Naive thymus-derived CD8-positive, alpha-beta T cell (primary cell): ENCODE data around the gene PI4KB. TPM values are rescaled to one million over a fixed set of nuclear protein-coding genes. Genes with fewer than 3 reads are reported as not detected.
"Not testable (repeated sequence)": the region's sequence is repeated elsewhere in the genome, so short reads cannot be mapped to it uniquely, and the experiment has no call there.

Source experiments
- ATAC-seq, 2 donors: fragments of 150-1000 bp; cut with Tn5 transposase in 1 of 2; sonication (Bioruptor Pico), chemical (Tn5 transposase) in 1 of 2; 1 replicate in 1 of 2; 2 replicates in 1 of 2; pipeline ENCODE4 v1.10.0; 2021; ENCODE audit warnings: mild to moderate bottlenecking in 2 of 2, moderate library complexity in 2 of 2
- POLR2A ChIA-PET: fragments of 350-600 bp; sonication (Branson Sonifier 250); formaldehyde crosslinking; loops from one replicate; lab custom pipeline; 2021; ENCODE audit warnings: antibody characterized with exemption; lab: Charles Lee
- DNase-seq, 10 donors: peaks; one replicate each; pipeline versions ENCODE4 v3.0.0 to v3.0.0-alpha.2; 2020 to 2022
- H3K27ac Mint-ChIP-seq, 10 donors: one replicate each; pipeline ENCODE4 v1.8.0; 2020 to 2022; ENCODE audit warnings: mild to moderate bottlenecking in 10 of 10, mixed read lengths in 10 of 10, moderate library complexity in 4 of 10, inconsistent platforms in 1 of 10
- H3K27me3 Mint-ChIP-seq, 5 donors: one replicate each; pipeline ENCODE4 v1.8.0; 2021 to 2022; ENCODE audit warnings: mixed read lengths in 5 of 5
- H3K36me3 Mint-ChIP-seq, 3 donors: one replicate each; pipeline ENCODE4 v1.8.0; 2020 to 2022; ENCODE audit warnings: mixed read lengths in 3 of 3, mild to moderate bottlenecking in 2 of 3, inconsistent platforms in 1 of 3
- H3K4me1 Mint-ChIP-seq, 4 donors: one replicate each; pipeline ENCODE4 v1.8.0; 2021 to 2022; ENCODE audit warnings: mixed read lengths in 4 of 4
- H3K4me3 Mint-ChIP-seq, 10 donors: one replicate each; pipeline ENCODE4 v1.8.0; 2020 to 2022; ENCODE audit warnings: mild to moderate bottlenecking in 10 of 10, mixed read lengths in 10 of 10, moderate library complexity in 6 of 10, inconsistent platforms in 1 of 10
- H3K9me3 Mint-ChIP-seq, 9 donors: one replicate each; pipeline ENCODE4 v1.8.0; 2020 to 2022; ENCODE audit warnings: mixed read lengths in 9 of 9, mild to moderate bottlenecking in 3 of 9, inconsistent platforms in 1 of 9, moderate library complexity in 1 of 9
- polyA plus RNA-seq, 3 donors: library from polyadenylated mRNA; unstranded; fragments of 300-500 nt; fragmentation: Illumina TruSeq; gene quantifications; one replicate each; pipeline ENCODE4 v1.2.3, GENCODE V29; 2021
- total RNA-seq, 8 experiments: library from RNA in 2 of 8; stranded (reverse) in 2 of 8; gene quantifications; one replicate each; pipeline ENCODE4 v1.2.3 and lab custom pipeline; 2021 to 2026

Gene PI4KB
- total and polyA plus RNA-seq, 5 experiments from 2014 or later: 42.4 to 96.6 (median 63.3) TPM

DNA sequence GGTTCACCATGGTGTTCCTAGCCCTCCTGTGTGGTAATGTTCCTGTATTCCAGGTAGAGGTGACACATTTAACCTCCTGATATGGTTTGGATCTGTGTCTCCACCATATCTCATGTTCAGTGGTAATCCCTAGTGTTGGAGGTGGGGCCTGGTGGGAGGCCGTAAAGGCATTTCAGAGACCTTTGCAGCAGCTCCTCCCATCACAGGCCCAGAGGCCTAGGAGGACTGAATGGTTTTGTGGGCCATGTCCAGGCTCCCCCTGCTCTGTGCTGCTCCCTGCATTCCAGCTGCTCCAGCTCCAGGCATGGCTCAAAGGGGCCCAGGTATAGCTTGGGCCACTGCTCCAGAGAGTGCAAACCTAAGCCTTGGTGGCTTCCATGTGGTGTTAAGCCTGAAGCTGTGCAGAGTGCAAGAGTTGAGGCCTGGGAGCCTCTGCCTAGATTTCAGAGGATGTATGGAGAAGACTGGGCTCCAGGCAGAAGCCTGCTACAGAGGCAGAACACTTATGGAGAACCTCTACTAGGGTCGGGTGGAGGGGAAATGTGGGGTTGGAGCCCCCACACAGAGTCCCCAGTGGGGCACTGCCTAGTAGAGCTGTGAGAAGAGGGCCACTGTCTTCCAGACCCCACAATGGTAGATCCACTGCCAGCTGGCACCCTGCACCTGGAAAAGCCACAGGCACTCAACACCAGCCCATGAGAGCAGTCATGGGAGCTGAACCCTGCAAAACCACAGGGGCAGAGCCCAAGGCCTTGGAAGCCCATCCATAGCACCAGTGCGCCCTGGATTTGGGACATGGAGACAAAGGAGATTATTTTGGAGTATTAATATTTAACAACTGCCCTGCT is 35.3 kb upstream of the PI4KB start:
- POLR2A ChIA-PET: interaction anchor here (0.6 kb wide), 1 partner anchor 1211 kb away, joined by 8 read pairs; no protein-coding TSS in a partner anchor
- Mint-ChIP-seq H3K27me3 (no peaks in the 10 kb centered on the region), H3K4me1 (peaks cover 0 to 3% (median 0%) of the 10 kb centered on the region in 4 donors), H3K4me3 (no peak overlapping the region), H3K9me3 (peaks cover 0 to 21% (median 9%) of the 10 kb centered on the region in 9 donors), H3K36me3 (peaks cover 2 to 7% (median 4%) of the 10 kb centered on the region in 3 donors), H3K27ac (no peak overlapping the region)
- no peak for ATAC-seq
- DNase-seq: no peak

DNA sequence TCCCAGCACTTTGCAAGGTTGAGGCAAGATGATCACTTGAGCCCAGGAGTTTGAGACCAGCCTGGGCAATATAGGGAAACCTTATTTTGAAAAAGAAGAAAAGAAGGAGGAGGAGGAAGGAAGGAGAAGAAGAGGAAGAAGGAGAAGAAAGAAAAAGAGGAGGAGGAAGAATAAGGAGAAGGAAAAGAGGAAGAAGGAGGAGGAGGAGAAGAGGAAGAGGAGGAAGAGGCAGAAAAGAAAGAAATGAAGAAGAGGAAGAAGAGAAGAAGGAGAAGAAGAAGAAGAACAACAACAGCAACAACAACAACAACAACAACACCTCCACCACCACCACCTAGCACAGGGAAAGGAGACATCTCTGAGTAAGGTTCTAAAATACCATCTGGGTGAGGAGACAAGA is 34.7 kb upstream of the PI4KB start:
- Mint-ChIP-seq H3K27ac (no peak overlapping the region), H3K4me1 (peaks cover 0 to 3% (median 0%) of the 10 kb centered on the region in 4 donors), H3K36me3 (peaks cover 2 to 7% (median 4%) of the 10 kb centered on the region in 3 donors), H3K4me3 (no peak overlapping the region), H3K27me3 (no peaks in the 10 kb centered on the region), H3K9me3 (peaks cover 0 to 21% (median 9%) of the 10 kb centered on the region in 9 donors)
- DNase-seq (no peak), ATAC-seq (no peak)
- POLR2A ChIA-PET: interaction anchor here (0.6 kb wide), 1 partner anchor 1210 kb away, joined by 8 read pairs; no protein-coding TSS in a partner anchor

DNA sequence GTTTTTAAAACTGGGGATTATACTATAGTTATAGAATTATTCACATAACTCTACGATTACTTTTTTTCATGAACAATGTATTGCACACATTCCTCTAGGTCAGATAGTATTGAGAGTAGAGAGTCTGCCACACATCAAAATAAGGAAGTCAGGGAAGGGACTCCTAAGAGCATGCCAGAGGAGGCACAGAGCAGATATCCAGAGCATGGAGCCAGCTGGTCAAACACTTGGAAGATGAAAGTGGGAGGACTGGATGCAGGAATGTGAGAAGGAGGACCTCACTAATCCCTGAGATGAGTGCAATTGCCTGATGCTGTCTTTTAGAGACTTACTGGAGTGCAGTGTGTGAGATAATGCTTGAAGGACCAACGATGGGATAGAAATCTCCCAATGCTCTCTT is 29.5 kb upstream of the PI4KB start:
- peaks cover 0 to 7% (median 2%) of the 10 kb centered on the region in 3 donors for H3K36me3 Mint-ChIP-seq
- POLR2A ChIA-PET: interaction anchor here (0.6 kb wide), 1 partner anchor 80 kb away, joined by 3 read pairs; no protein-coding TSS in a partner anchor
- no peak for ATAC-seq
- H3K27me3 Mint-ChIP-seq: no peaks in the 10 kb centered on the region
- H3K4me1 Mint-ChIP-seq: no peaks in the 10 kb centered on the region
- DNase-seq: no peak
- no peak overlapping the region for H3K27ac Mint-ChIP-seq
- H3K4me3 Mint-ChIP-seq: no peak overlapping the region
- H3K9me3 Mint-ChIP-seq: peaks cover 0 to 11% (median under 1%) of the 10 kb centered on the region in 9 donors

DNA sequence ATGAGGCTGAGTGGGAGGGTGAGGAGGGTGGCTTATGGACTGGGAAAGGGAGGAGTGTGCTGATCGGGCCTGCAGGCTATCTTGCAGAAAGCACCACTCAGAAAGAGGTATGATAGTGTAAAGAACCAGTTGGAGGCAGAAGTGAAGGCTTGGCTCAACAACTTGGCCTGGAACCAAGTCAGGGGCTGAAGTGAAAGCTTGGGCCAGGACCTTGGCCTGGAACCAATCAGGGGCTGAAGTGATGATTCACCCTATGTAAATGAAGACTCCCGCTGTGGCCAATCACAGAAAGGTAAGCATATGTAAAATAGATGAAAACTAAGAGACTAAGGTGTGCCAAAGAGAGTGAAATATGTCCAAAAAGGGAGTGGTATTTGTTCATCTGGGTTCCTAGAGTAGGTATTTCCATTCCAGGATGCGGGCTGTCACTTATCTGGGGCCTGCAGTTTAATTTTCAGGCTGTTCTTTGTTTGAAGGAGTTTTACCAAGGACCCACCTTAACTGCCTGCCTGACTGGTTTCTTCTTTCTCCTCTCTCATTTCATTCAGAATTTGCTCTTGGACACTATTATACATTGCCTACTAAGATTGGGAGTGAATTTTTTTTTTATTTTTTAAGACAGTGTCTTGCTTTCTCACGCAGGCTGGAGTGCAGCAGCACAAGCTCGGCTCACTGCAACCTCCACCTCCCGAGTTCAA is 25.0 kb upstream of the PI4KB start:
- H3K9me3 Mint-ChIP-seq: peaks cover 0 to 4% (median 0%) of the 10 kb centered on the region in 9 donors
- H3K4me3 Mint-ChIP-seq: no peak overlapping the region
- POLR2A ChIA-PET: interaction anchor here (0.7 to 1.0 kb wide), 2 partner anchors 47 to 269 kb away, joined by 3 read pairs; partner anchors contain the start of gene PSMB4

DNA sequence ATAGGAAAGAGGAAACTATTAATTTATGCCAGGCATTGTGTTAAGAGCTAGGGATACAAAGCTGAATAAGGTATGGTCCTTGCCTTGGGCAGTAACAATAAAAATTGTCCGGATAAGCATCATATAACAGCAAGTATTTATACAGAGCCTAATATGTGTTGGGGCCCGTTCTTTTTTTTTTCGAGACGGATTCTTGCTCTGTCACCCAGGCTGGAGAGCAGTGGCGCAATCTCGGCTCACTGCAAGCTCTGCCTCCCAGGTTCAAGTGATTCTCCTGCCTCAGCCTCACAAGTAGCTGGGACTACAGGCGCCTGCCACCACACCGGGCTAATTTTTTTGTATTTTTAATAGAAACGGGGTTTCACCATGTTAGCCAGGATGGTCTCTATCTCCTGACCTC is 23.1 kb upstream of the PI4KB start:
- H3K27me3 Mint-ChIP-seq, DNase-seq, POLR2A ChIA-PET, H3K4me3 Mint-ChIP-seq, H3K9me3 Mint-ChIP-seq, ATAC-seq: not testable (repeated sequence)
- peaks cover 0 to 12% (median 4%) of the 10 kb centered on the region in 3 donors for H3K36me3 Mint-ChIP-seq
- peak overlapping the region in 1 of 10 donors; percentile 44 for H3K27ac Mint-ChIP-seq
- H3K4me1 Mint-ChIP-seq: peaks cover 15 to 30% (median 27%) of the 10 kb centered on the region in 4 donors

More for the DNA sequence above, 25.0 kb upstream of the PI4KB start:
- H3K27me3 Mint-ChIP-seq: no peaks in the 10 kb centered on the region
- peaks cover 4 to 13% (median 10%) of the 10 kb centered on the region in 4 donors for H3K4me1 Mint-ChIP-seq
- no peak overlapping the region for H3K27ac Mint-ChIP-seq
- peaks cover 0 to 4% (median 0%) of the 10 kb centered on the region in 3 donors for H3K36me3 Mint-ChIP-seq
- ATAC-seq (no peak), DNase-seq (no peak)

DNA sequence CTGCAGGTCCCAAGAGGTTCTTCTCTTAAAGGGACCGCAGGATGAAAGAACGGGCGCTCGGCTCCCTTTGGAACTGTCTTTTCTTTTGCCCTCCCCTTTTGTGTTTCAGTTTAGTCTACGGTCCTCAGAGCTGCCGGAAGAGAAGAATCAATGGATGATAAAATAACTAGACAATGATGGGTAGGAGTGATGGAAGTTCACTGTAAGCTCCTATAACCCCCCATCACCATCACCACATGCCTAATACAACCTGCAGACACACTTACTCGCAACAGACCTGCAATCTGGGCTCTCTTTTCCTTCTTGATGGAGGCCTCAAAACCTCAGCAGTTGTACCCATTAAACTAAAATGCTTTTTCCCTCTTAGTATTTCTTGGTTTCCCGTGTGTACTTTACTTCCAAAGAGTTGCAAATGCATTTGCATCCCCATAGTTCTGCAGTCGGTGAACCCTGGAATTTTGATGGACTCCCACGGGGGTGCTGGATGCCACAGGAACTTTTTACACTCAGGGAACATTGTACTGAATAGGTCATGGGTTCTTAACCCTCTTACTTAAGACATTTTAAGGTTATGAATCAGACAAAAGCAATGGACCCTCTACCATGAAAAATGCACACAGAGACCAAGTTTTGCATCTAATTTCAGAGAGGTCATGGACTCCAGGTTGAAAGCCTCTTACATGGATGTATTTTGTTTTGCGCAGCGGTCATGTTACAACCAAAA is 20.5 kb upstream of the PI4KB start:
- Mint-ChIP-seq H3K9me3 (peaks cover 0 to 4% (median 0%) of the 10 kb centered on the region in 9 donors), H3K27me3 (no peaks in the 10 kb centered on the region), H3K4me3 (peak overlapping the region; percentile 91 to 99 (median 96)), H3K4me1 (peaks cover 15 to 42% (median 39%) of the 10 kb centered on the region in 4 donors), H3K36me3 (peaks cover 0 to 37% (median 4%) of the 10 kb centered on the region in 3 donors), H3K27ac (peak overlapping the region; percentile 98 to 99 (median 99))
- DNase-seq (no peak), ATAC-seq (peak in 1 of 2 donors; percentile 7)
- POLR2A ChIA-PET: interaction anchor here (1.0 to 1.6 kb wide), 6 partner anchors 20 to 66 kb away, joined by 3 to 9 read pairs (median 4); partner anchors contain the start of genes PI4KB, PSMB4 and ZNF687

DNA sequence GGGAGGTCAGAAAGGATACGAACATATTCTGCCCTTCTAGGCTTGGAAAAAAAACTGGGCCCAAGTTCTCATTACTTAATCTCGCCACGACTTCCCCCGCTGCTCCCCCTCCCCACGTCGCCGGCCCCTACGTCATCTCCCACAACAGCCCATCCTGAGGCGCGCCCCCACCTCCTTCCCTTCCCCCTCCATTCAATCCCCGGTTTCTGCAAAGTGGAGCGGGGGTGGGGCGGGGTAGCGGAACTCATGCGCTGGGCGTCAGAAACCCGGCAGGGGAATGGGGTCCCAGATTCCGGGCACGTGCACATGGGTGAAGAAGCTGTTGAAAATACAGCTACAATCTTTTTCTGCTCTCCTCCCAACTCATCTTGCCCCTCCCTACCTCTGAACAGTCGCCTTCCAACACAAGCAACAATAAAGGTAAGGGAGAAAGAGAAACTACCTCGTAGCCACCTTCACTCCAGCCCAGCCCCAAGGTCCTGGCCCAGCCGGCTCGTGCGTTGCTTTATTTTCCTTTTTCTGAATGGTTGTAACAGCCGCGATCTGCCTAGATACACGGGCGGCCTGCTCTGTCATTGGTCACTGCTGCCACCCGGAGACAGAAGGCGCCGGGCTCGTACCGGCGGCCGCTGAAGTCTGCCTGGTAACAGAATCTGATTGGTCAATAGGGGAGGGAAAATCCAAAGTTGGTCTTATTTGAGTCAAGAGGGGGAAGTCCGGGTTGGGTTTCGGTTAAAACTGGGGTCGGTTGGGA is 19.7 kb upstream of the PI4KB start, which contains the start of gene RFX5:
TSS of gene RFX5 (minus strand) at position 484 of the 754 bp plus-strand sequence. CDS start 932 bp downstream, outside the sequence.
- H3K4me3 Mint-ChIP-seq: peak within 1 kb of the TSS; percentile 91 to 99 (median 96)
- ATAC-seq (peak; percentile 92 to 96), DNase-seq (peak; percentile 83 to 97 (median 94))
- peaks cover 15 to 42% (median 39%) of the 10 kb centered on the region in 4 donors for H3K4me1 Mint-ChIP-seq
- POLR2A ChIA-PET: interaction anchor here (1.0 to 1.6 kb wide), 6 partner anchors 19 to 65 kb away, joined by 3 to 9 read pairs (median 4); partner anchors contain the start of genes PI4KB, PSMB4 and ZNF687
- peaks cover 0 to 2% (median 0%) of the 10 kb centered on the region in 9 donors for H3K9me3 Mint-ChIP-seq
- H3K36me3 Mint-ChIP-seq: peaks cover 0 to 40% (median 4%) of the 10 kb centered on the region in 3 donors
- H3K27me3 Mint-ChIP-seq: no peaks in the 10 kb centered on the region
- peak within 1 kb of the TSS; percentile 98 to 99 (median 99) for H3K27ac Mint-ChIP-seq

DNA sequence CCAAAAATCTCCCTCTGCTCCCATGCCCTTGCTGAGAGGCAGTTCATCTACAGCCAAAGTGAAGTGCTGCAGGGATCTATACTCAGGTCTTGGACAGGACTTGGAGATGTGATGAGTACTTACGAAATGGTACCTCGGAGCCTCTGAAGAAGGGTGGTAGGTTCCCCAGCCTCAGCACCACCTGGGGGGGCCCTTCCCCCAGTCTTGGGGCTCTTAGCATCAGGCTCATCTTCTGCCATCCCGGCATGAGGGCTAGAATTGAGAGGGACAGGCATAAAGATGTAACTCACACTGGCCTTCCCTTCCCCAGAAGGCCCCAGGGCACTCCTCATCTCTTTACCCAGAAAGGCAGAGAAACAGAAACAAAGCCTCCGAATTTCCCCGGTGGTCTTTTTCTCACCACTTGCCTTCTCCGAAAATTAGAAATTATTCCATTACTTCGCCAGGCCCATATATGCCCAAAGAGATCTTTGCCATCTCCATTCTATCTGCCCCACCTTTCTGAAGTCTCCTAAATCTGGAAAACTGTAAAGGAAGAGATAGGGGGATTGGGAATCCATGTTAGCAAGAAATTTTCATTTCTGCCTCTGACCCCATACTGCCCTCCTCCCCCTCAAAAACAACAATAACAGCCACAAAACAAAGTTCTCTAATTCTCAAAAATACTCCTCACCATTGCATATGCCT is 19.0 kb upstream of the PI4KB start:
- Mint-ChIP-seq H3K36me3 (peaks cover 0 to 40% (median 4%) of the 10 kb centered on the region in 3 donors), H3K27me3 (no peaks in the 10 kb centered on the region), H3K27ac (peak overlapping the region; percentile 98 to 99 (median 99)), H3K4me3 (peak overlapping the region; percentile 91 to 99 (median 96)), H3K9me3 (no peaks in the 10 kb centered on the region), H3K4me1 (peaks cover 15 to 42% (median 39%) of the 10 kb centered on the region in 4 donors)
- DNase-seq (peak in 1 of 10 donors; percentile 5), ATAC-seq (no peak)
- POLR2A ChIA-PET: interaction anchor here (0.7 to 1.6 kb wide), 6 partner anchors 19 to 66 kb away, joined by 3 to 9 read pairs (median 4); partner anchors contain the start of genes PI4KB, PSMB4 and ZNF687

DNA sequence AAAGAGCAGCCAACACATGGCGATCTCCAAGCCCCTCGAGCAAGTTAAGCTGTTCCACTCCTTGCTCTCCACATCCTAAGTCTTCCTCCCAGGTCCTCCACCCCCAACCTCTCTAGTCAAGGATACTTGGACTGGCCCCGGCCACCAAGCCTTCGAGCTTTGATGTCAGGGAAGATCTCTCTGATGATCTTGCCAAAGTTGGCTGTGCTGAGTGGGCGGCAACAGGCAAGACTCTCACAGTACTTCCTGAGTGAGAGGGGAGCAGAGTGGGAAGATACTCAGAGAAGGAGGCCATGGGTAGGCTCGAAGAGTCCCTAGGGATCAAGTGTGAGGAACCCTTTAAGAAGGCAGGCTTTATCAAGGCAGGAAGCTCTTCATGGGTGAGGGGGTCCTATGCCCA is 17.1 kb upstream of the PI4KB start:
- Mint-ChIP-seq H3K27ac (peak overlapping the region in 8 of 10 donors; percentile 54 to 99 (median 70)), H3K4me1 (peaks cover 18 to 52% (median 48%) of the 10 kb centered on the region in 4 donors), H3K27me3 (no peaks in the 10 kb centered on the region), H3K4me3 (peak overlapping the region in 1 of 10 donors; percentile 28), H3K36me3 (peaks cover 0 to 42% (median 0%) of the 10 kb centered on the region in 3 donors), H3K9me3 (no peaks in the 10 kb centered on the region)
- POLR2A ChIA-PET: interaction anchor here (0.5 to 1.8 kb wide), 3 partner anchors 63 to 627 kb away, joined by 4 to 6 read pairs (median 5); partner anchors contain the start of gene ZNF687
- ATAC-seq: no peak
- no peak for DNase-seq

DNA sequence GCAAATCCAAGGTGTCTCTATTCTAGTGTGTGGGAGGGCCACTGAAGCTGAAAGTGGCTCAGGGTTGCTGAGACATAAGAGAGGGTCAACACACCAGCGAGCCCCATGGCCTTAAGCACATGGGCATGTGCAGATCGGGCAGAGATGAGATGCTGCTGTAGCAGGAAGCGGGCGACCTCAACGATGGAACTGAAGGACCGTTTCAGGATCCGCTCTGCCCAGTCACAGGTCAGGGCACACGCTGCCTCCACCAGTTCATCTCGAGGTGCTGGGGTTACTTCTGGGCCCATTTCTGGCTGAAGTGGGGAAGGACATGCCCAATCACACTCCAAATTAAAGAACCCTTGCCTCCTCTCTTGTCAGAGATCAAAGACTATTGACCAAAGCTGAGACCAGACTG is 16.4 kb upstream of the PI4KB start:
- ATAC-seq: no peak
- Mint-ChIP-seq H3K36me3 (peaks cover 0 to 42% (median 0%) of the 10 kb centered on the region in 3 donors), H3K9me3 (no peaks in the 10 kb centered on the region), H3K27me3 (no peaks in the 10 kb centered on the region), H3K4me3 (peak overlapping the region in 1 of 10 donors; percentile 8), H3K4me1 (peaks cover 20 to 53% (median 48%) of the 10 kb centered on the region in 4 donors), H3K27ac (peak overlapping the region in 9 of 10 donors; percentile 33 to 87 (median 48))
- no peak for DNase-seq
- POLR2A ChIA-PET: interaction anchor here (1.8 kb wide), 1 partner anchor 62 kb away, joined by 6 read pairs; the partner anchor contains the start of gene ZNF687
